Stimulated activated CD8-positive, alpha-beta memory T cell treated with anti-CD3 and anti-CD28 coated beads, Interleukin-15, amount 100 ng/mL, for 48 hours (primary cell): ENCODE measurements around the gene KRT81.
"Not testable (repeated sequence)": the region's sequence is repeated elsewhere in the genome, so short reads cannot be mapped to it uniquely, and the experiment has no call there.

Source experiments
- DNase-seq, 2 donors: peaks; one replicate each; pipeline ENCODE4 v3.0.0-alpha.2; 2020; ENCODE audit warnings: low read depth in 2 of 2

Gene KRT81

DNA sequence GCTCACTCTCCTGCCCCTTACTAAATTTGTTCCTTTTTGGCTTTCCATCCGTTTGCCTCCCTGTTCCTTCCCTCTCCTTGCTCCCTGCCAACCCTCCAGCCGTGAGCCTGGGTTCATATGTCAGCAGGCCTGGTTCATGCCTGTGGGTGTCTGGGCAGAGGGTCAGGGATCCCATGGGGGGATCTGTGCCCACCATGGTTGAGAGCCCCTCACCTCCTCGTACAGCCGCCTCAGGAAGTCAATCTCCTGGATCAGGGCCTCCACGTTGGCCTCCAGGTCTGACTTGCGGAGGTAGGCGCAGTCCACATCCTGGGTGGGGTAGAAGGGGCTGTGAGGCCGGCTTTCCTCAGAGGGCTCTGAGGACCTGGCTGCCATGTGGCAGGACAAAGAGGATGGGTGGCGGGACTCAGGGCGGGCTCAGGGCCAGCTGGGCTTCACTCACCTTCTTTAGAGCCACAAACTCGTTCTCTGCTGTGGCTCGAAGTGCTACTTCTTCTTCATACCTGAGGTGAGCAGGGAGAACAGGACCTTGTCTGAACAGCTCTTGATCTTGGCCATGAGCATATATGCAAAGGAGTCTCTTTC, 26.2 kb upstream of the KRT81 start:
- no peak for DNase-seq

DNA sequence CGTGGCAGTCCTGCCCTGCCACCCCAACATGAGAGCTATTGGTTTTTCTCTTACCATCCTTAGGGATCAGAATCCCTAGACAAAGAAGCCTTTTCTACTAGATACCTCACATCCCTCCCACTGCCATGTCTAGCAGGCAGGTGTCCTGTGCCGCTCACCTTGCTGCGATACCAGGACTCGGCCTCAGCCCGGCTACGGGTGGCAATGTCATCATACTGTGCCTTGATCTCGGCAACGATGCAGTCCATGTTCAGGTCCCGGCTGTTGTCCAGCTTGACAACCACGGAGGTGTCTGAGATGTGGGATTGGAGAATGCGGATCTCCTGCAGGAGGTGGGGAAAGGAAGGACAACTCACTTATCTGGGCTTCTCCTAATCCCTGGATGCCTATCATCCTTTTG, 25.4 kb upstream of the KRT81 start:
- DNase-seq = no peak

DNA sequence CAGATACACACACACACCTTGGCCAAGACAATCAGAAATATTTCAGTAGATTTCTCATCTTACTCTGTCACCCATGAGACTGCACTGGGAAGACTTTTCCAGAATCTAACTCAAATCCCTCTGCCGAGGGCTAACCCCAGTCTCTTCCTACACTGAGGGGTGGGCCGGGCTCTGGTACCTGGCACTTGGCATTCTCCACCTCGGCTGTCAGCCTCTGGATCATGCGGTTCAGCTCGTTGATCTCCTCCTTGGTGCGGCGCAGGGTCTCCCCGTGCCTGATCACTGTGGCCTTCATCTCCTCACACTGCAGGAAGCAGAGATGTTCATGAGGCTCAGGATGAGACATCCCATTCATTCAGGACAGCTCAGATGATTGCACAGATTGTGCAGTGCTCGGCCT, 25.0 kb upstream of the KRT81 start:
- no peak for DNase-seq

- not testable (repeated sequence) for DNase-seq
Measured at GRCh38 chr12:52315721-52316120, 24.4 kb upstream of the KRT81 start.

GRCh38 chr12:52314511-52314910, 23.2 kb upstream of the KRT81 start:
- DNase-seq = no peak

DNA sequence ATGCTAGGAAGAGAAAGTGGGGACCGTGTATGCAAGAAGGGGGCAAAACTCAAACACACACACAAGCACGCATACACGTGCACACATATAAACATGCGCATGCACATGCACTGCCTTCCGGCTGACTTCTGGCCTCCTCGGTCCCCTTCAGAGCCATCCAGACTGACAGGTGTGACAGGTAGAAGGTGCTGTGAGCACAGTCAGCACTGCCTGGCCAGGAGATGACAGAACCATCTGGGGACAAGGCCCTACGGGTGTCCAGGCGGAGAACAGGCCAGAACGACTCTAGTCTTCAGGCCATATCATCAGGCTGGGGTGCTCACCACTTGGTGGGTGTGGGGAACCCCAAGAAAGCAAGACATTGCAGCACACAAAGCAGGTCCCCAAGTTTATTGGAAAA, 22.6 kb upstream of the KRT81 start:
- no peak for DNase-seq

DNA sequence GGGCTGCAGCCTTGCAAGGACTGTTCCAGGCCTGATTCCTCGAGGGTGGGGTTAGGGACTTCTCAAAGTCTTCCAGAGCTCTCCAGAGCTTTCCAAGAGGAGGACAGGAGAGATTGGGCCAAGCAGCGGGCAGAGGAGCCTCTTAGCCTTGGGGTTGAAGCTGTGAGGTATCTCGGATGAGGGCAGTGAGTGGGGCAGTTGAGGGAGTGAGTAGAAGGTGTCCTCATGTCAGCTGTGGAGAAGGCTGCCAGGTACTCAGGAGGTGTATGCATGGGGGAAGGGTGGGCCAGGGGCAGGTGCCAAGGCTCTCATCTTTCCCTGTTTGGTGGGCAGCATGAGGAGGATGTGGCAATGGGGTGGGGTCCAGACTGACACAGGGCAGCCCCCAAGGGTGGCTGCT, 22.1 kb upstream of the KRT81 start:
- DNase-seq = no peak

DNA sequence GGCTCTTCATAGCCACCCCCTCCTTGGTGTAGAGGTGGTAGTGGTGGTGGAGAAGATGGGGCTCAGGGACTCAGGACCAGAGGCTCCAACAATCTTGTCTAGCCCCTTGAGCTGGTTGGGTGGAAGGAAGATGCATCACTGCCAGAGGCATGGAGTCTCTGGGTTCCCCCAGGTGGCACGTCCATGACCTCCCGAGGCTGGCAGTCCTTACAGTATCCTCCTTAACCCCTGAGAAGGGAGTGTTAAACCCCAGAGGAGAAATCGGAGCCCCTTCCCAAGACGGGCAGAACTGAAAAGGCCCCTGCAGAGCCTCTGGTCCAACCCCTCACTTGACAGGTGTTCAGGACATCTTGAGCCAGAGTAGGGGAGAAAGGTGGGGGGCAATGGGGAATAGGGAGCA, 20.8 kb upstream of the KRT81 start:
- no peak for DNase-seq

GRCh38 chr12:52311285-52311648, 19.9 kb upstream of the KRT81 start:
- DNase-seq = no peak

- no peak for DNase-seq
Measured at GRCh38 chr12:52310622-52311284, 19.4 kb upstream of the KRT81 start.

DNA sequence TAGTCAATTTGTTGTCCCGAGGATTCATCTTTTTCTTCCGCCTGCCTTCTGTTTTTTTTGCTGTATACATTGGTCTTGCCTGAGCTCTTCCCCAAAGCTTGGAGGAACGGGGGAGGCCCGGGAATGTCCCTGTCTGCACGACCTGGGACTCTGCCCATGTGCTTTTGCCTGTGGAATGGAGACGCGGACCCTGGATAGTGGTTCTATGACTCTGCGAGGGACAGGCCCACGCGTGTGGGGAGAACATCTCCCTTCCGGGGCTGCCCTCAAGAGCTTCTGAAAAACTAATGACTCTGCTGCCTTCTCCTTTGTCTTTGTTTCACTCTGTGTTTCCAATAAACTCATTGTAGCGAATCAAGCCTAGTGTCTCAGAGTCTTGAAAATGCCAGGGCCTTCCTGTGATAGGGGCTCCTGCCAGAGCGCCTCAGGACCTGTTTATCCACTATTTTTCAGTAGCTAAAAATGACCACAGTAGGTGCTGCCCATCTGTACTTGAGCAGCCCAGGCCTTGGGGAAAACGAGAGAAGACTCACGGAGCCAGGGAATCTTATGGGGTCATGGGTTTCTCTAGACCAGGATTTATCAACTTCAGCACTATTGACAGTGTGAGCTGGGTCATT, 17.6 kb upstream of the KRT81 start:
- DNase-seq = no peak

DNA sequence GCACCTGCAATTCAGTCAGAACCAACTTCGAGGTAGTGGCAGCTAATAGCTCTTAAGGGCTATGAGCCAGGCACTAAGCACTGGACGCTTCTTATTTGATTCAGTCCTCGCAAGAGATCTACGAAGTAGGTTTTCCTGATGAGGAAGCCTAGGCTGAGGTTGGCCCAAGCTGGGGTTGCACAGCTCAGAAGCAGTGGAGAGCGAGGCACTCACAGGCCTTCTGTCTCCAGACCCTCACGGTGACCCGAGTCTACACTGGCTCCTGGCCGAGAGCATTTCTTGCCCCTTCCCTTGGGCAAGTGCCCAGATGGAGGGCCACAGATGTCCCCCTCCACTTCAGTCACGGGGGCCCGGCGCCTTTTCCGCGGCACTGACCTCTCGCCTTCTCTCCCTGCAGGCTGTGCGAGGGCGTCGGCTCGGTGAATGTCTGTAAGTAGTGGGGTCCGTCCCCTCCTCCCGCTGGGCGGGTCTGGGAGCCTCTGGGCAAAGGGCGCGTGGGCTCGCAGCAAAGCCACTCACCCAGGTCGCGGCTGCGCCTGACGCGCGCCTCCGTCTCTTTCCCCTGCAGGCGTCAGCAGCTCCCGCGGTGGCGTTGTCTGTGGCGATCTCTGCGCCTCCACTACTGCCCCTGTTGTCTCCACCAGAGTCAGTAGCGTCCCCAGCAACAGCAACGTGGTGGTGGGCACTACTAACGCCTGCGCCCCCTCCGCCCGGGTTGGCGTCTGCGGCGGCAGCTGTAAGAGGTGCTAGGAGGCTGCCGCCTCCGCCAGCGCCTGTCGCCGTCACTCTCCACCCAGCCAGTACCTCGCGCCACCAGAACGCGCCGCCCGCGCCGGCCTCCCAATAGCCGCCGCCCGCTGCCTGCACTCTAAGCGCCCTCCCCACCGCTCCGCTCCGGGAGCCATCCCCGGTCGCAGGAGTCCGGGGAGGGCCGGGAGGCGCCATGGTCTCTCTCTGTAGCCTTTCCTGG, 16.8 kb upstream of the KRT81 start:
- peak in 1 of 2 donors; percentile 34 for DNase-seq

DNA sequence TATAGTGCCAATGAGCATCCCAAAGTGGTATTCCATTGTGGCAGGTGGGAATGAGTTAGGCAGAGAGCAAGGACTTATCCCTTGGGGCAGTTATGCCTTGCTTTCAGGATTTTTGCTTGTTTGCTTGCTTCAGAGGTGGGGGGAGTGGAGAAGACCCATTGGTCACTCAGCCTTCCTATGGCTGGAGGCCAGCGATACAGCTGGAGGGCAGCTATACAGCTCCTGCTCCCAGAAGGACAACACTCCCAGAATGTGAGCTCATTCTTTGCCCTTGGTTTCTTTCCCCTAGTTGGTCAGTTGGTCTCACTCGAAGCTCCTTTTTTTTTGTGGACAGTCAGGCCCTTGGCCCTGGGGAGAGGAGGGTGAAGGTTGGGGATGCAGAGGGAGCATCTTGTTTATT, 15.4 kb upstream of the KRT81 start:
- DNase-seq = no peak

DNA sequence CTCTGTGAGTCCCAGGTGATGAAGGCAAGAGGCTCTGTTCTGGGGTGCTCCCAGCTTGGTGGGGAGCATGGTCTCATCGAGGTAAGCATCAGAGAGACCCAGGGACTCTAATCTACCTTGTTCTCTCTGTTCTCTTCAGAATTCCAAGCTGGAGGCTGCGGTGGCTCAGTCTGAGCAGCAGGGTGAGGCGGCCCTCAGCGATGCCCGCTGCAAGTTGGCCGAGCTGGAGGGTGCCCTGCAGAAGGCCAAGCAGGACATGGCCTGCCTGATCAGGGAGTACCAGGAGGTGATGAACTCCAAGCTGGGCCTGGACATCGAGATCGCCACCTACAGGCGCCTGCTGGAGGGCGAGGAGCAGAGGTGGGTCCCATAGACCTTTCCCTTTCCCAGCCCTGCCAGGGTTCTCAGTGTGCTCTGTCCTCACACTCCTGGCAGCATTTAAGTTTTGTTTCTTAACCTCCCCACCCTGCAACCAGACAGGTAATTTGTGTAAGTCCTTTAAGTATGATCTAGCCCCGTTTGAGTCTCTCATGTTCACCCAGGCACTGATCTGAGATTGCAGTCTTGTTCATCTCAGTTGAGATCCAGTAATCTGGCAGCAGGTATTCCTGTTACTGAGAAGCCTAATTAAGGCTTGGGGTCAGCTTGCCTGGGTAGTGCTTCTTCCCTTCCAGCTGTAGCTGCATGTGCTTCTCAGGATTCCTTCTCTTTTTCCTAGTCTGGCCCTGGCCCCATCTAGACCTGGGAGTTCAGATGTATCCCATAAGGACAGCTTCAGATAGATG, 14.8 kb upstream of the KRT81 start:
- no peak for DNase-seq

GRCh38 chr12:52304941-52305411, 13.6 kb upstream of the KRT81 start:
- not testable (repeated sequence) for DNase-seq

DNA sequence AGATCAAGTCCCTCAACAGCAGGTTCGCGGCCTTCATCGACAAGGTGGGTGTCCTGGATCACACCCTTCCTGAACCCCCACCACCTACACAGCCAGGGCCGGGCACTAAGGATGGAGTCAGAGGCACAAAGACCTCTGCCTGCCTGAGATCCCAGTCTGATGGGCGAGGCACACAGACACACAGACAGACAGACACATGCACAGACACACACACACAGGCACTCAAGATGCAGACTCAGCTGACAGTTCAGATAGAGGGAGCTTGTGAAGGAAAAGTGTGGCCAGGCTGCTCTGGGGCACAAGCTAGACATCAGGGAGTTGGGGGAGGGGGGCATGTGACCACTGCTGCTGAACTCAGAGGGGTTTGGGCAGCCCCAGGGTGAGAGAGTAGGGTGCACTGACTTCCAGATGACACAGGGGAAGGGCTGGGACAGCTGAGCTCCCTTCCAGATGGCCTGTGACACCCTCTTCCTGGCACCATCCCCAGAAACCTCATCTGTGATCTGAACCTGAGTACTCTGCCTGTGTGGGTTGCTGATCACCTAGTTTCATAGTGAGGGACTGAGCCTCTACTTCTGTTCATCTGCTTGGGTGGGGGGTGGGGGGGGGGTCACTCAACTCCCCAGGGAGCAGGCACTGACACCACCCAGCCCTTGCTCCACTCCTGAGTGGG, 11.0 kb upstream of the KRT81 start:
- DNase-seq = not testable (repeated sequence)

- not testable (repeated sequence) for DNase-seq
Measured at GRCh38 chr12:52301721-52302120, 10.4 kb upstream of the KRT81 start.

- DNase-seq = no peak
Measured at GRCh38 chr12:52300796-52301691, 9.7 kb upstream of the KRT81 start.

GRCh38 chr12:52298677-52299190, 7.4 kb upstream of the KRT81 start:
- no peak for DNase-seq
